HepG2 (cell line): ENCODE data around the gene WWC2.

Experiments
- IRF9 ChIP-seq: sonication (generic); formaldehyde crosslinking; IDR thresholded peaks from 2 replicates; pipeline ENCODE4 v1.8.0; 2022; ENCODE audit warnings: missing genetic modification reagents, mild to moderate bottlenecking, borderline replicate concordance
- RFXAP ChIP-seq: sonication (generic); formaldehyde crosslinking; IDR thresholded peaks from 2 replicates; pipeline ENCODE4 v1.4.0; 2020; ENCODE audit warnings: missing genetic modification reagents, borderline replicate concordance
- RNF2 ChIP-seq: fragments of 450-650 bp; conservative IDR thresholded peaks from 2 replicates; pipeline ENCODE4 v1.6.1; 2016; ENCODE audit warnings: low read depth
- ZNF468 ChIP-seq: sonication (generic); formaldehyde crosslinking; IDR thresholded peaks from 2 replicates; pipeline ENCODE4 v1.8.0; 2022; ENCODE audit warnings: mild to moderate bottlenecking, moderate library complexity, missing genetic modification reagents

GRCh38 chr4:183300070-183300469 is 201.0 kb downstream of the WWC2 start:
- TF ChIP-seq ZNF468 (CRISPR knock-in tag) = no peak
- no peak for TF ChIP-seq IRF9 (CRISPR knock-in tag)
- TF ChIP-seq RNF2 = no peak
- no peak for TF ChIP-seq RFXAP (CRISPR knock-in tag)
